Natural killer cell (primary cell): ENCODE data around the gene AIF1L. TPM values are rescaled to one million over a fixed set of nuclear protein-coding genes. Genes with fewer than 3 reads are reported as not detected.

Experiments
- ATAC-seq, 3 donors: fragments of 150-1000 bp in 2 of 3; fragments of 200-7000 bp in 1 of 3; cut with Tn5 transposase; 1 replicate in 1 of 3; 2 replicates in 2 of 3; pipeline ENCODE4 v1.10.0; 2021; ENCODE audit warnings: mild to moderate bottlenecking in 2 of 3, moderate library complexity in 2 of 3
- DNase-seq, 2 donors: peaks; one replicate each; pipeline versions ENCODE4 v3.0.0 to v3.0.0-alpha.2; 2013 to 2021; ENCODE audit warnings: mixed read lengths in 1 of 2
- H3K27ac ChIP-seq: one replicate; pipeline ENCODE4 v1.5.1; 2013; ENCODE audit warnings: mild to moderate bottlenecking, low read length
- H3K27me3 ChIP-seq: one replicate; pipeline ENCODE4 v1.6.1; 2013; ENCODE audit warnings: low read length; ENCODE audit not compliant: control insufficient read depth, insufficient read depth
- H3K36me3 ChIP-seq: one replicate; pipeline ENCODE4 v1.6.1; 2013; ENCODE audit warnings: low read length; ENCODE audit not compliant: control insufficient read depth, insufficient read depth
- H3K4me1 ChIP-seq: one replicate; pipeline ENCODE4 v1.6.1; 2013; ENCODE audit warnings: low read length; ENCODE audit not compliant: control insufficient read depth, insufficient read depth
- H3K4me3 ChIP-seq: one replicate; pipeline ENCODE4 v1.5.1; 2013; ENCODE audit warnings: low read length
- H3K9me3 ChIP-seq: one replicate; pipeline ENCODE4 v1.6.1; 2013; ENCODE audit warnings: low read length; ENCODE audit not compliant: control insufficient read depth, insufficient read depth
- H3K27ac Mint-ChIP-seq, 2 donors: one replicate each; pipeline ENCODE4 v1.8.0; 2022; ENCODE audit warnings: mild to moderate bottlenecking in 2 of 2, mixed read lengths in 2 of 2, moderate library complexity in 1 of 2
- H3K27me3 Mint-ChIP-seq, 2 donors: one replicate each; pipeline ENCODE4 v1.8.0; 2022; ENCODE audit warnings: low read depth in 2 of 2, mixed read lengths in 2 of 2
- H3K36me3 Mint-ChIP-seq: one replicate; pipeline ENCODE4 v1.8.0; 2022; ENCODE audit warnings: mixed read lengths
- H3K4me1 Mint-ChIP-seq, 2 donors: one replicate each; pipeline ENCODE4 v1.8.0; 2022; ENCODE audit warnings: mixed read lengths in 2 of 2
- H3K4me3 Mint-ChIP-seq: one replicate; pipeline ENCODE4 v1.8.0; 2022; ENCODE audit warnings: mild to moderate bottlenecking, moderate library complexity, mixed read lengths
- H3K9me3 Mint-ChIP-seq, 2 donors: one replicate each; pipeline ENCODE4 v1.8.0; 2022; ENCODE audit warnings: mixed read lengths in 2 of 2
- CTCF ChIP-seq: fragments of 200-600 bp; IDR thresholded peaks from one replicate; pipeline ENCODE4 v1.8.0; 2022; ENCODE audit warnings: antibody characterized with exemption
- WGBS: methylation state at CpG from one replicate; pipeline ENCODE4 v1.1.7; 2013; ENCODE audit warnings: missing lambda C conversion rate; ENCODE audit not compliant: insufficient coverage; 5-methylcytosine and 5-hydroxymethylcytosine counted together
- intact Hi-C: fragments of 100-400 bp; cut with micrococcal nuclease; formaldehyde crosslinking; loops from one replicate; pipeline ENCODE4 v1.14.2; 2022
- total RNA-seq, 4 donors: library from RNA; stranded (reverse); fragments of 120-200 nt in 1 of 4; gene quantifications; one replicate each; pipeline versions ENCODE4 v1.2.3 to v1.2.4, GENCODE V29; 2013 to 2022

Gene AIF1L
- total RNA-seq, 3 donors from 2014 or later (not counting 1 experiment from before 2014, with no cell fraction given) = not detected

- Histone ChIP-seq H3K4me1 (no peaks in the 10 kb centered on the region), H3K36me3 (no peaks in the 10 kb centered on the region), H3K27me3 (no peaks in the 10 kb centered on the region), H3K27ac (no peak overlapping the region), H3K4me3 (no peak overlapping the region), H3K9me3 (no peaks in the 10 kb centered on the region)
- Mint-ChIP-seq H3K9me3 (no peaks in the 10 kb centered on the region), H3K4me1 (no peaks in the 10 kb centered on the region), H3K36me3 (no peaks in the 10 kb centered on the region), H3K27ac (no peak overlapping the region), H3K4me3 (no peak overlapping the region), H3K27me3 (no peaks in the 10 kb centered on the region)
- no peak for DNase-seq
- intact Hi-C loops = no loop called here
- TF ChIP-seq CTCF = no peak
- 95% methylated on average over 9 of the region's 9 CpGs for WGBS
- no peak for ATAC-seq
Measured at GRCh38 chr9:131072871-131073237, 23.5 kb upstream of the AIF1L start.

- no peak for ATAC-seq
- H3K36me3 Mint-ChIP-seq = no peaks in the 10 kb centered on the region
- TF ChIP-seq CTCF = no peak
- H3K27me3 Mint-ChIP-seq = no peaks in the 10 kb centered on the region
- no peaks in the 10 kb centered on the region for H3K27me3 ChIP-seq
- H3K4me3 Mint-ChIP-seq = no peak overlapping the region
- H3K4me3 ChIP-seq = no peak overlapping the region
- H3K9me3 Mint-ChIP-seq = no peaks in the 10 kb centered on the region
- H3K36me3 ChIP-seq = no peaks in the 10 kb centered on the region
- no peak overlapping the region for H3K27ac Mint-ChIP-seq
- no peaks in the 10 kb centered on the region for H3K9me3 ChIP-seq
- H3K4me1 ChIP-seq = no peaks in the 10 kb centered on the region
- H3K27ac ChIP-seq = no peak overlapping the region
- no peaks in the 10 kb centered on the region for H3K4me1 Mint-ChIP-seq
- no peak for DNase-seq
- intact Hi-C loops = no loop called here
- WGBS = 85% methylated on average over 15 of the region's 15 CpGs
Measured at GRCh38 chr9:131076347-131077195, 19.8 kb upstream of the AIF1L start.

DNA sequence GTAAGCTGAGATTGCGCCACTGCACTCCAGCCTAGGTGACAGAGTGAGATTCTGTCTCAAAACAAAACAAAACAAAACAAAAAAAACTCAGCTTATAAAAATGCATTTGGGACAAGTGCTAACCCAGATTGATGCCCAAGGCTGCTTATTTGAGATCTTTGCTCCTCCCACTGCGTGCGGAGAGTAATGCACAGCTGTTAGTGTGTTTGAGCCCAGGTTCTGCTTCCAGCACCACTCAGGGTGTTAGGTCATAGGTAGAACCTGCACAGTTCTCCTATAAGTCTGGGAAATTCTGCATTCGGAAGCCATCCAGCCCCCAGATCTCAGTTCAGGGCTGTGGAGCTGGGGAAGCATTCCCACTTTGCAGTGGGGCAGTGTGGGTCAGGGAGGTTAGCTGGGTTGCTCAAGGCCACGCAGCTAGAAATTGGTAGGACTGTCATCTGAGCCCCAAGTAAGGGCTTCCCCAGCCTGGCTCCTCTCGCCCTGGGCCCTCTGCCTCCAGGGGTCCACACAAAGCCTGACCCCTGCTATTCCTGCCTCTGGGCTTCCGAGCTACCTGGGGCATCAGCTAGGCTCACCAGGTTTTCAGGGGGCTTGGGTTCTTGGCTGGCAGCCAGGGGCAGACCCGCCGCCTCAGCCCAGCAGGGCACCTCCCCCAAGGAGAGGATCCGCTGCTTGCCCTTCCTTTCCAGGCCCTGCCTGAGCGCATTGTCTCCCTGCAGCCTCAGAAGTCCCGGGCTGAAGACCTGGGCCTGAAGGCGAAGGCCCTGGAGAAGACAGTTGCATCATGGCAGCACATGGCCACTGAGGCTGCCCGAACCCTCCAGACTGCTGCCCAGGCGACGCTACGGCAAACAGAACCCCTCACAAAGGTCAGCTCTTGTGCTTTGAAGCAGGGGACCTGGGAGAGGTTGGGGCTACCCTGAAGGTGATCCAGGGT lies 17.6 kb upstream of the AIF1L start:
- Mint-ChIP-seq H3K27ac (no peak overlapping the region), H3K4me3 (no peak overlapping the region), H3K9me3 (no peaks in the 10 kb centered on the region), H3K36me3 (no peaks in the 10 kb centered on the region), H3K27me3 (no peaks in the 10 kb centered on the region), H3K4me1 (no peaks in the 10 kb centered on the region)
- Histone ChIP-seq H3K27me3 (no peaks in the 10 kb centered on the region), H3K9me3 (no peaks in the 10 kb centered on the region), H3K4me1 (no peaks in the 10 kb centered on the region), H3K27ac (no peak overlapping the region), H3K4me3 (no peak overlapping the region), H3K36me3 (no peaks in the 10 kb centered on the region)
- intact Hi-C loops = no loop called here
- no peak for ATAC-seq
- TF ChIP-seq CTCF = no peak
- no peak for DNase-seq
- WGBS = 93% methylated on average over 17 of the region's 17 CpGs
